Keratinocyte (primary cell): ENCODE data around the gene TMEM132D. TPM values are rescaled to one million over a fixed set of nuclear protein-coding genes. Genes with fewer than 3 reads are reported as not detected.

Source experiments
- DNase-seq: peaks from one replicate; pipeline ENCODE4 v3.0.0-alpha.2; 2011; ENCODE audit warnings: low read depth, missing footprints, low spot score
- FAIRE-seq: peaks from 2 replicates; lab custom pipeline; 2011; peaks lifted over from hg19 to GRCh38; lab: Jason Lieb, UNC
- H2AFZ ChIP-seq: 2 replicates; pipeline ENCODE4 v1.6.0; 2012; ENCODE audit warnings: low read length, control low read depth, inconsistent platforms; ENCODE audit not compliant: control insufficient read depth
- H3K27ac ChIP-seq: 2 replicates; pipeline ENCODE4 v1.5.1; 2011; ENCODE audit warnings: low read length; ENCODE audit not compliant: control insufficient read depth, insufficient read depth
- H3K27me3 ChIP-seq: 3 replicates; pipeline ENCODE4 v1.6.0; 2011; ENCODE audit warnings: low read length; ENCODE audit not compliant: control insufficient read depth, insufficient read depth; ENCODE audit errors: extremely low read depth
- H3K36me3 ChIP-seq, 2 experiments: 2 replicates in 1 of 2; 3 replicates in 1 of 2; pipeline ENCODE4 v1.5.1; 2011; ENCODE audit warnings: low read length in 2 of 2, mild to moderate bottlenecking in 1 of 2; ENCODE audit not compliant: control insufficient read depth in 2 of 2, insufficient read depth in 2 of 2; ENCODE audit errors: extremely low read depth in 1 of 2
- H3K4me1 ChIP-seq: 3 replicates; pipeline ENCODE4 v1.5.1; 2011; ENCODE audit warnings: low read length; ENCODE audit not compliant: control insufficient read depth, insufficient read depth; ENCODE audit errors: extremely low read depth
- H3K4me2 ChIP-seq: 3 replicates; pipeline ENCODE4 v1.6.0; 2011; ENCODE audit warnings: low read depth, low read length; ENCODE audit not compliant: control insufficient read depth, insufficient read depth; ENCODE audit errors: extremely low read depth
- H3K4me3 ChIP-seq, 3 experiments: fragments of 200-600 bp in 1 of 3; sonication (generic) in 1 of 3; 2 replicates in 2 of 3; 3 replicates in 1 of 3; pipeline ENCODE4 v1.5.1; 2011 to 2016; ENCODE audit warnings: low read length in 3 of 3, mild to moderate bottlenecking in 3 of 3, control low read depth in 2 of 3, inconsistent platforms in 1 of 3, low read depth in 1 of 3, mixed read lengths in 1 of 3, mixed run types in 1 of 3, moderate library complexity in 1 of 3; ENCODE audit not compliant: control insufficient read depth in 2 of 3, insufficient read depth in 2 of 3; ENCODE audit errors: extremely low read depth in 1 of 3
- H3K79me2 ChIP-seq: 2 replicates; pipeline ENCODE4 v1.6.0; 2012; ENCODE audit warnings: low read length; ENCODE audit not compliant: control insufficient read depth, insufficient read depth
- H3K9ac ChIP-seq: 3 replicates; pipeline ENCODE4 v1.6.0; 2011; ENCODE audit warnings: low read length; ENCODE audit not compliant: control insufficient read depth, insufficient read depth; ENCODE audit errors: extremely low read depth
- H3K9me1 ChIP-seq: 3 replicates; pipeline ENCODE4 v1.6.0; 2011; ENCODE audit warnings: low read length; ENCODE audit not compliant: control insufficient read depth, insufficient read depth; ENCODE audit errors: extremely low read depth
- H3K9me3 ChIP-seq: 2 replicates; pipeline ENCODE4 v1.5.1; 2012; ENCODE audit warnings: low read depth, low read length; ENCODE audit not compliant: control insufficient read depth
- H4K20me1 ChIP-seq: 3 replicates; pipeline ENCODE4 v1.6.0; 2011; ENCODE audit warnings: low read length; ENCODE audit not compliant: control insufficient read depth, insufficient read depth; ENCODE audit errors: extremely low read depth
- CTCF ChIP-seq, 3 experiments: IDR thresholded peaks in 1 of 3; conservative IDR thresholded peaks in 1 of 3; optimal IDR thresholded peaks in 1 of 3; 2 replicates in 2 of 3; 3 replicates in 1 of 3; pipeline versions ENCODE3 to v1.5.1; 2011; ENCODE audit warnings: low read length in 3 of 3, mild to moderate bottlenecking in 3 of 3, moderate library complexity in 2 of 3, control low read depth in 1 of 3, inconsistent platforms in 1 of 3; ENCODE audit not compliant: insufficient read depth in 2 of 3; ENCODE audit errors: extremely low read depth in 1 of 3
- EZH2 ChIP-seq: IDR thresholded peaks from one replicate; pipeline ENCODE4 v1.6.1; 2012; ENCODE audit warnings: inconsistent platforms, mild to moderate bottlenecking, low read length, moderate library complexity
- dilution Hi-C: fragments of 300-500 bp; cut with MboI; formaldehyde crosslinking; loops from one replicate; pipeline ENCODE4 v1.7.0; 2020; ENCODE audit warnings: low sequenced_read_pairs; ENCODE audit not compliant: extremely low pct_ligation_motif_present
- polyA plus RNA-seq, 5 experiments: library from polyadenylated mRNA; depleted of rRNA in 3 of 5; stranded (reverse) in 3 of 5; stranded (forward) in 1 of 5; unstranded in 1 of 5; fragments of >200 nt; gene quantifications; 1 replicate in 1 of 5; 2 replicates in 3 of 5; 3 replicates in 1 of 5; pipeline versions ENCODE4 v1.2.1 to v1.2.3, GENCODE V29; 2011 to 2012; ENCODE audit warnings: missing spikeins in 2 of 5, low read depth in 1 of 5, low replicate concordance in 1 of 5

The TMEM132D gene
- polyA plus RNA-seq, 1 donor (not counting 4 experiments of a cell fraction or from before 2014, with no cell fraction given), result not detected

- H2AFZ ChIP-seq, result no peak overlapping the region
- no peak overlapping the region for H3K9ac ChIP-seq
- H4K20me1 ChIP-seq, result no peaks in the 10 kb centered on the region
- H3K36me3 ChIP-seq, result no peaks in the 10 kb centered on the region
- H3K9me1 ChIP-seq, result no peaks in the 10 kb centered on the region
- dilution Hi-C loops, result no loop called here
- TF ChIP-seq EZH2 (no peak), CTCF (optimal IDR thresholded peaks at IDR 0.05 in 1 of 3, IDR thresholded peaks at IDR 0.05 in 1 of 3, conservative IDR thresholded peaks at IDR 0.05 in 1 of 3; ENCODE audit: extremely low read depth in 1 of 3, insufficient read depth in 2 of 3, low read length in 3 of 3) (no peak)
- no peak overlapping the region for H3K4me2 ChIP-seq
- H3K4me1 ChIP-seq, result no peaks in the 10 kb centered on the region
- H3K9me3 ChIP-seq, result no peaks in the 10 kb centered on the region
- FAIRE-seq (no peak), DNase-seq (no peak)
- no peaks in the 10 kb centered on the region for H3K79me2 ChIP-seq
- no peak overlapping the region for H3K27ac ChIP-seq
- H3K27me3 ChIP-seq, result no peaks in the 10 kb centered on the region
- no peak overlapping the region for H3K4me3 ChIP-seq
These were observed 309.7 kb downstream of the TMEM132D start for GRCh38 chr12:129594098-129594497.

- dilution Hi-C loops, result no loop called here
- no peak for FAIRE-seq
These were observed 311.4 kb downstream of the TMEM132D start for GRCh38 chr12:129592449-129592848.

More at GRCh38 chr12:129592449-129592848, 311.4 kb downstream of the TMEM132D start:
- Histone ChIP-seq H3K27ac (no peak overlapping the region), H3K9me3 (no peaks in the 10 kb centered on the region), H3K79me2 (no peaks in the 10 kb centered on the region), H3K9ac (no peak overlapping the region), H3K27me3 (no peaks in the 10 kb centered on the region), H3K36me3 (no peaks in the 10 kb centered on the region), H3K9me1 (no peaks in the 10 kb centered on the region), H3K4me3 (no peak overlapping the region), H4K20me1 (no peaks in the 10 kb centered on the region), H3K4me1 (no peaks in the 10 kb centered on the region), H2AFZ (no peak overlapping the region), H3K4me2 (no peak overlapping the region)
- no peak for DNase-seq
- TF ChIP-seq EZH2 (no peak), CTCF (optimal IDR thresholded peaks at IDR 0.05 in 1 of 3, IDR thresholded peaks at IDR 0.05 in 1 of 3, conservative IDR thresholded peaks at IDR 0.05 in 1 of 3; ENCODE audit: extremely low read depth in 1 of 3, insufficient read depth in 2 of 3, low read length in 3 of 3) (no peak)
